ENCODE data around the gene GPR15LG. TPM values are rescaled to one million over a fixed set of nuclear protein-coding genes. Genes with fewer than 3 reads are reported as not detected.
"Not testable (repeated sequence)": the region's sequence is repeated elsewhere in the genome, so short reads cannot be mapped to it uniquely, and the experiment has no call there.

The GPR15LG gene
- 2.1 TPM for total RNA-seq

DNA sequence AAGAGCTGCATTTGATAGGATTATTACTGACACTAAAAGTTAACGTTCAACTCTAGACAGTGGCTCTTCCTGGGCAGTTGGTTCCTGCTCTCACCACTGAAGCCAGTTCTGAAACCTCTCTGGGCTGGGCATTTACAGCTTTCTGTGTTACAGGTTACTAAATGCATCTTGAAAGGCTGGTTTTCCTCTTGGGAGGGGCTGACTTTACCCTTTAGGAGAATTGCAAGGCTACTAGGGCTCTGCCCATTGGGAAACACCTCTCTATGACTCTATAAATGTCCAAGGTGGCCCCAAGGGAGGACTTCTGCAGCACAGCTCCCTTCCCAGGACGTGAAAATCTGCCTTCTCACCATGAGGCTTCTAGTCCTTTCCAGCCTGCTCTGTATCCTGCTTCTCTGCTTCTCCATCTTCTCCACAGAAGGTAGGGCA is at the start of gene GPR15LG:
TSS of gene GPR15LG (plus strand) at position 301 of the 429 bp plus-strand sequence. CDS start at position 352, 51 bp downstream.
- no peak for DNase-seq

DNA sequence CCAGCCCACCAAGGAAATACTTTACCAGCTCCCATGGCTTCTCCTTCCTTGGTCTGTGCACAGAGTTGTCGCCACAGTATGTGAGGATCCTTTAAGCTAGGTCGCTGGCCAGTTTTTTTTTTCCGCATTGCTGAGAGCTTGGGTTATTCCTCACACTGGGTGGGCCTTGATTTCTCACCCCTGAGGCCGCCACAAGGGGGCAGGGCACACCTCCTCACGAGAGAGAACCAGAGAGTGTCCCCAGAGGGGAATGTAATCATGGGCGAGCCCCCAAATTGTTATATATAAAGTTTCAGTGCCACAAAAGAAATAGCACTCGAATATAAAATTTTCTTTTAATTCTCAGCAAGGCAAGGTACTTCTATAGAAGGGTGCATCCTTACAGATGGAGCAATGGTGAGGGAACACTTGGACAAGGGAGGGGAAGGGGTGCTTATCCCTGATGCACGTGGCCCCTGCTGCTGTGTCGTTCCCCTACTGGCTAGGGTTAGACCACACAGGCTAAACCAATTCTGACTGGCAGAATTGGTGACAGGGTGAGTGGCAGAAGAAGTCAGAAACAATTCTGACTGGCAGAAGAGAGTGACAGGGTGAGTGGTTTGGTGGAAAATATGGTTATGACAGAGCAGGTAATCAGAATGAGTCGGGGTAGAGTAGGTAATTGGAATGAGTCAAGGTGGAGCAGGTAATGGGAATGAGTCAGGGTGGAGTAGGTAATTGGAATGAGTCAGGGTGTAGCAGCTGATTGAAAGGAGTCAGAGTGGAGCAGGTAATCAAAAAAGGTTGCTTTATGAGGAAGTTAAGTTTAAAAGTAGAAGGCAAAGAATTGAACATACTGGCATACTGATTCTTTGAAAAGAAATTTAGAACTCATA is 47.5 kb upstream of the GPR15LG start:
- not testable (repeated sequence) for DNase-seq

DNA sequence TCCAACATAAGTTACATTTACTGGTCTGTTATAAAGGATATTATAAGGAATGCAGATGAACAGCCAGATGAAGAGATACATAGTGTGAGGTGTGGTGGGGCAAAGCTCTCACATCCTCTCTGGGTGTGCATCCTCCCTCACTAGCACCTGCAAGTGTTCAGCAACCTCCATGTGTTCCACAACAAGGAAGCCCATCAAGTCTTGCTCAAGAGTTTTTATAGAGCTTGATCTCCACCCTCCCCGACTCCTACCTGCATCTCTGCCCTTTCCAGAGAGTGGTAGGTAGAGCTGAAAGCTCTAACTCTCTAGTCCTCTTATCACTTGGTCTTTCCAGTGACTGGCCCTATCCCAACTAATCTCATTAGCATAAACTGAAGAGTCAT is 46.8 kb upstream of the GPR15LG start:
- no peak for DNase-seq

DNA sequence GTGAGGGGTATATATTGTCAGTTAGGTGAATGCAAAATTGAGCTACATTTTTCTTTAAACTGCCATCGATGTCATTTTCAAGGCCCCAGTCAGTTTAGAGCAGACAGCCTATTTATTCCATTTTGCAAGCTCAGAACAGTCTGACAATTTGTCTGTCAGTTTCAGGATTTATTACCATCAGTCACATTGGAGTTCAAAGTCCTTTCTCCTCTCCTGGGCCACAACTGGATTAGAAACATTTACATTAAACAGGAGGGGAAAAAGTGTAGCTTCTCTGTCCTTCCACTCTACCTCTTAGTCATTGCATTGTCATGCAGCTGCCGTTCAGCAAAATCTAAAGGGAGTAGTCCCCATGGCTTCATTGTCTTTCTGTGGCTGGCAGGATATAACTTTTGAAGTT is 37.8 kb upstream of the GPR15LG start:
- DNase-seq = no peak

DNA sequence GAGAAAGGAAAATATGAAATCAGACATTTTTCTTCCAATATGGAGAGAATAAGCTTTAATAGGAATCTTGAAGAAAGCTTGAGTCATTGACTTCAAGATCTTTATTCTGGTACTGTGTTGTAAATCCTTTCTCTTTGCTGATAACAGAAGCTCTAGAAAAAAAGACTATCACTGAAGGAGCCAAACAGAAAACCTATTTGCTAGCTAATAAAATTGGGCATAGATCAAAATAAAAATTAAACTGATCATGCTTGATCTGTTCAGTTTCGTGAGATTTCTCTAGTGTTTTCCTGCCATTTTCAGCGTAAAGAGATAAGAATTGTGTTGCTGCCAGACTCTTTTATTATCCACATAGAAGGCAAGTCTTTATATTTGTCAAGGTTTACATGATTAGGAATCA is 35.8 kb upstream of the GPR15LG start:
- DNase-seq = no peak

DNA sequence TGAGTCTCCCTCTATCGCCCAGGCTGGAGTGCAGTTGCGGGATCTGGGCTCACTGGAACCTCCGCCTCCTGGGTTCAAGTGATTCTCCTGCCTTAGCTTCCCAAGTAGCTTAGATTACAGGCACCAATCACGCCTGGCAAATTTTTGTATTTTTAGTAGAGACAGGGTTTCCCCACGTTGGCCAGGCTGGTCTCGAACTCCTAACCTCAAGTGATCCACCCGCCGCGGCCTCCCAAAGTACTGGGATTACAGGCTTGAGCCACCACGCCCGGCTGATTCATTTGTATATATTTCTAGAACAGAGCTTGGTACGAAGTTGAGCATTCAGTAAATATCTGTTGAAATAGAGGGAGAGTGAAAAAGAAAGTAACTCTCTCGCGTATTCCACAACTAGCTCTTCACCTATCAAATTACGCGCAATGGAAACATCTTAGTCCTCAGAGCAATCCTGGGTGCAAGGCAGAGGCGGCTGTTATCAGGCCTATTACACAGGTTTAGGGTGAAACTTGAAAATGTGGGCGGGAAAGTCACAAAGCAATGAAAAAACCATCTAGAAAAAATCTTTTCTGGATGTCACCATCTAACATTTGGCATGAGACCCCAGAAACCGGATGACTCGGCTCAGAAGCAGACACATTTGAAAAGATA is 35.0 kb upstream of the GPR15LG start:
- no peak for DNase-seq

DNA sequence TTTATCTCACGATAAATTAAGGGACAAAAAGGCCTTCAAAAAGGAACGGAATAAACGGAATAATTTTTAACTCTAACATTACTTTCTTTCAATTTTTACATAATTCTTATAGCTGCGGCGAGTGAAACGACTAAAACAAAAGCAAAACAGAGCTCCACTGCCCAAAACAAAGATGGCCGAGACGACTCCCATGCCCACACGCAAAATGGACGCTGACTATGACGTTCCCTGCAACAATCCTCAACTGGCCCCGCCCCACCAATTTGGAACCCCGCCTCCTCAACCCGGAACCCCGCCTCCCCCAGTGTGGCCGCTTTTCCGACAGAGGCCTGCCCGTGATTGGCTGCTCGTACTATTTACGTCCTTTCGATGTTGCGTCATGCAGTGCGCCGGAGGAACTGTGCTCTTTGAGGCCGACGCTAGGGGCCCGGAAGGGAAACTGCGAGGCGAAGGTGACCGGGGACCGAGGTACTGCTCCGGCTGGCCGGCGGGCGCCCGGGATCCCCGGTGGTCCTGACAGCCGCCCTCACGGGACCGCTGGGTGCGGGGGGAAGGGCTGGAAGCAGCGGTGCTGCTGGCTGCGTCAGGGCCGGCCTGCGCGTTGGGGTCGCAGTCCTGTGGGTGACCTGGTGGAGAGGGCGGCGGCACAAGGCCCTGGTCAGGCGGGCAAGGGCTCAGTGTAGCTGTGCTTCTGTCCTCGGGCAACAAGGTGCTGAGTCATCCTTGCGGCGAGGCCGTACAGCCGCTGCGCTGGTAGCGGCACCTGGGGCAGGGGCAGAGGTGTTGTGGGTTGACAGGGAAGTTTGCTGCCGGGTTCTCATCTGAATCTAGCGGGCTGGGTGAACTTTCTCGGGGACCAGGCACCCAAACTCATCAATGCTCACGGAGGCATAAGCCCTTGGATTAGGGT is 34.2 kb upstream of the GPR15LG start, which contains the start of gene GHITM:
TSS of gene GHITM (plus strand) at position 384 of the 910 bp plus-strand sequence. CDS start 1,992 bp downstream, outside the sequence.
- peak; percentile 99 for DNase-seq

DNA sequence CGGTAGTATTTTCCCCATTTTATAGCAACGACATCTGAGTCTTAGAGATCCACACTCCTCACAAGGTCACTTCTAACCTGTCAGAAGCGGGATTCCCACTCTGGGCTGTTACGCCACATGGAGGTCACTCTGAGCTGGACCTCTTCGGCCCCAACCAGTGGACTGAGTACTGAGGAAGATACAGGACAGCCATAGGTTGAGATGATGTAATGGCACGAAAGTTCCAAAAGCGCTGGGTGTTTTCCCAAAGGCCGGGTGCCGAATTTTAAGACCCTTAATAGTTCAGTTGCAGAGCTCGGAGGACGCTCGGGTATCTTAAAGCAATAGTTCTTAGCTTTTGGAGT is 33.6 kb upstream of the GPR15LG start:
- no peak for DNase-seq

DNA sequence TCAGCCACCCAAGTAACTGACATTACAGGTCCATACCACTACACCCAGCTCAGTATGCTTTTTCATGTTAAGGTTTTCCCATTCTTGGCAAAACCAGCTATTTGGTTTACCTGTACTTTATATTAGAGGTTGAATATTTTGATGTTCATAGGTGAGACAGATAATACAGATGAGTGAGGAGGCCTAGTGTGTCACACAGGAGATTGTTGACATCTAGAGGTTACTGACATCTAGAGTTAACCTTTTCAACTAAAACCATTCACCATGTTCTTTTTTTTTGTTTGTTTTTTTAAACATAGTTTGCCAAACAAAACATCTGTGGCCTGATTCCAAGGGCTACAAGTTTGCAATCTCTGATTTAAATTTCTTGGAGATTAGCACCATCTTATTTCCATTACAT is 26.3 kb upstream of the GPR15LG start:
- no peak for DNase-seq

DNA sequence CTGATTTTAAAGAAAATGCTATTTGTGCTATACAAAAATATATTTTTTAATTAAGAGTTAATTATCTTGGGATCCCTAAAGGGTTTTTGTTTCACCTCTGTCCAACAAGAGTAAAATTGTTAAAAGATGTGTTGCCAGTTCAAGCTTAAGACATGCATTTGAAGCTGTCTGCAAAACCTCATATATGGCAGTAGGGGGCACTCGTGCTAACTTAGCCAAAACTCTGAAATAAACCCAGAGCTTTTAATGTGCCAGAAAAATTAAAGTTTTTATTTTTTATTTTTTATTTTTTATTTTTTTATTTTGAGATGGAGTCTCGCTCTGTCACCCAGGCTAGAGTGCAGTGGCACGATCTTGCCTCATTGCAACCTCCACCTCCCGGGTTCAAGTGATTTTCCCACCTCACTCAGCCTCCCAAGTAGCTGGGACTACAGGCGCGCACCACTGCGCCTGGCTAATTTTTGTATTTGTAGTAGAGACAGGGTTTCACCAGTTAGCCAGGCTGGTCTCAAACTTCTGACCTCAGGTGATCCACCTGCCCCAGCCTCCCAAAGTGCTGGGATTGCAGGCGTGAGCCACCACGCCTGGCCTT is 25.5 kb upstream of the GPR15LG start:
- DNase-seq = not testable (repeated sequence)

DNA sequence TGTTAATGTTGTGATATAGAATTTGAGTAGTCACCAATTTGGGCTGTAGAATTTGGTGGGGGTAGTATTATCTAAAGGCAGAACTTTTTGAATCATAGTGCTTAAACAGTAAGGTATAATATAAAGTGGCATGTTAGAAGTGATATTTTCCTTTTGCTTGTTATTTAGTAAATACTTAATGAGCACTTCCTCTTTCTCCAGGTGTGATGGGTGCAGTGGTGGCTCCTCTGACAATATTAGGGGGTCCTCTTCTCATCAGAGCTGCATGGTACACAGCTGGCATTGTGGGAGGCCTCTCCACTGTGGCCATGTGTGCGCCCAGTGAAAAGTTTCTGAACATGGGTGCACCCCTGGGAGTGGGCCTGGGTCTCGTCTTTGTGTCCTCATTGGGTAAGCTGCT is 23.7 kb upstream of the GPR15LG start:
- no peak for DNase-seq

DNA sequence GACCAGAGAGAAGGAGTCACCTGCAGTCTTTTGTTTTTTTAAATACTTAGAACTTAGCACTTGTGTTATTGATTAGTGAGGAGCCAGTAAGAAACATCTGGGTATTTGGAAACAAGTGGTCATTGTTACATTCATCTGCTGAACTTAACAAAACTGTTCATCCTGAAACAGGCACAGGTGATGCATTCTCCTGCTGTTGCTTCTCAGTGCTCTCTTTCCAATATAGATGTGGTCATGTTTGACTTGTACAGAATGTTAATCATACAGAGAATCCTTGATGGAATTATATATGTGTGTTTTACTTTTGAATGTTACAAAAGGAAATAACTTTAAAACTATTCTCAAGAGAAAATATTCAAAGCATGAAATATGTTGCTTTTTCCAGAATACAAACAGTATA is 20.8 kb upstream of the GPR15LG start:
- DNase-seq = no peak

DNA sequence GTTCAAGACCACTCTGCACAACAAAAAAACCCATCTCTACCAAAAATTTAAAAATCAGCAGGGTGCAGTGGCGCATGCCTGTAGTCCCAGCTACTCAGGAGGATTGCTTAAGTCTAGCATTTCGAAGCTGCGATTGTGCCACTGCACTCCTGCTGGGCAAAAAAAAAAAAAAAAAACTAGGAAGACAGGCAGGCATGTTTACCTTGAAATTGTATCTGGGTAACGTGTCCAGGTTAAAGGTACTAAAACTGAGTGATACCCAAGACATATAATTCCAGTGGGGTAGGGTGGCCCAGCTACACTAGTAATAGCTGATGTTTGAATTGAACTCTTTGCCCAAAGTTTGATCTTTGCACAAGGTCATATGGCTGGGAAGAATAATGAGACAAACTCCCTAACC is 18.1 kb upstream of the GPR15LG start:
- DNase-seq = no peak

DNA sequence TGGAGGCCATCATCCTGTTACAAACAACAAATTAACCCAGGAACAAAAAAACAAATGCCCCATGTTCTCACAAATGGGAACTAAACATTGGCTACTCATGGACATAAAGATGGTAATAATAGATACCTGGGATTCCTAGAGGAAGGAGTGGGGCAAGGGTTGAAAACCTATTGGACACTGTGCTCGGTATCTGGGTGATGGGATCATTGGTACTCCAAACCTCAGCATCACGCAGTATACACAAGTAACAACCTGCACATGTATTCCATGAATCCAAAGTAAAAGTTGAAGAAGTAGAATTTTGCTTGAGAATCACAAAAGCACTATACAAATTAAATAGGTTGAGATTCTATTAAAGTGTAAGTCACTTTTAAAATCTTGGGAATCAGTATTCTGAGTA is 17.6 kb upstream of the GPR15LG start:
- DNase-seq = no peak

DNA sequence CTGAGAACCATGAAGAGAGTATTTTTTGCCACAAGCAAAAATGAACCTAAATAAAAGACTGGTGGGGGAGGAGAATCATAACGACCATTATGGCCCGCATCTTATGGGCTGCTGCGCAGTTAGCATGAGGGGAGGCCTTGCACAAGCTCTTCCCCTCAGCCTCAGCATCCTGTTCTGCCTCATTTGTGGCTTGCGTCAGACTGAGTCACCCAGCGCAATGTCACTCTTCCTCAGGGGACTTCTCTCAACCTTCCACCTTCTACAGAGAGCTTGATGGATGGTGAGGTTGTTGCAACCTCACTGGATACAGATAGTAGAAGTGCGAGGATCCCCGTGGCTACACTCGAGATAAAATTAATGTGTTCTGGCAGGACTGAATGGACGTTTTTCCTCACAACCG is 16.8 kb upstream of the GPR15LG start:
- no peak for DNase-seq

DNA sequence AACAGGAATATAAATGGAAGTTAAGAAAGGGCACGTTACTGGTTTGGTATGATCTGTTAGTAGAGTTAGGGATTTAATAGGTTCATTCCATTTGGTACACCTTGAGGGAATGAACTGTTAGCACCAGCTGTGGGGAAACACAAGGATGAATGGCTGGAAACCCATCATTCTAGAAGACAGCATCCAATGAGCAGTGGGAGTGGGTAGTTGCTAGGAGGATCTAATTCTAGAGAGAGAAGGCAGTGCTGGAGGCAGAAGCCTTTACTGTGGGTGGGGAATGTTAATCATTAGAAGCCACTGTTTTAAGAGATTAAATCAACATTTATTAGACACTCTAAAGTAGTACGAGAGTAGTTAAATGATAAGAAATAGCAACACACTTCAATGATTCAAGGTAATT is 15.5 kb upstream of the GPR15LG start:
- no peak for DNase-seq

DNA sequence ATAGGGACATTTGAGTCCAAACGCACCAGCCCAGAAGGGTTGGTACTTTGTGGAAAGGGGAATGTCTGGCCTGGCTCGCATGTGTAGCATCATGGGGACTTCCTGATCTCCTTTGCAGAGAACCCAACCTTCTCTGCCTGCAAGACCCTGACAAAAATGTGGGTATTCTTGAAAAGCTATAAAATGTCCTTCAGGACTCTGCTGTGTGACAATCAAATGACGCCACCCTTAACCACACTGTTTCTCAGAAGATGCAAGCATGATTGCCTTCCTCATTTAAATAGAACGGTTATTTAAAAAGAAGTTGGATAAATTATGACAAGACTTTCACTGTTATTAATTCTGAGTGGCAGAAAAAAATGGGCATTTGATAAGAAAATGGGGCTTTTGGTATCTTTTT is 15.1 kb upstream of the GPR15LG start:
- no peak for DNase-seq

DNA sequence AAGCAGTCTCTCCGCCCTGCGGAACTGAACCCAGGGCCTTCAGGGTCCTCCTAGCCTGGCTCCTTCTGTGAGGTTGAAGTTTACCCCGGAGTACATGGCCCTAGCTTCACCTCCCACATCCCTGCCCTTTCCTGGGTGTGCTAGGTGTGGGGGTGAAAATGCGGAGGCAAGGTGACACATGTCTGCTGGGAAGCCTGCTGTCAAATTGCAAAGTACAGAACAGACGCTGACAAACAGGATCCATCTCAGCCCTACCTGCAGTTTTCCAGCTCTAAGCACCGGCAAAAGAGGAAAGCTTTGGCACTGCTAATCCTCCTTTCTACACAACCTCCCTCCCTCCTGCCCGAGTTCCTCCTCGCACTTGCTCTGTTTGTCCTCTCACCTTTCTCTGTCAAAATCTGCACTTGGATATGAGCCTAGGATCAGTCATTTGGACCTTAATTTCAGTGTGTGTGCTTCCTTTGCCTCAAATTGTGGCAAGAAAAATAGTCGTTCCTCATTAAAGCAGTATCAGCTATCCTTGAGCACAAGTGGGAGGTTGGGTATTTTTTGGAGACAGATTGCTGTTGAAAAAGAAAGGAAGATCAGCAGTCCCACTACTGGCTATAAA is 14.4 kb upstream of the GPR15LG start:
- DNase-seq = no peak

DNA sequence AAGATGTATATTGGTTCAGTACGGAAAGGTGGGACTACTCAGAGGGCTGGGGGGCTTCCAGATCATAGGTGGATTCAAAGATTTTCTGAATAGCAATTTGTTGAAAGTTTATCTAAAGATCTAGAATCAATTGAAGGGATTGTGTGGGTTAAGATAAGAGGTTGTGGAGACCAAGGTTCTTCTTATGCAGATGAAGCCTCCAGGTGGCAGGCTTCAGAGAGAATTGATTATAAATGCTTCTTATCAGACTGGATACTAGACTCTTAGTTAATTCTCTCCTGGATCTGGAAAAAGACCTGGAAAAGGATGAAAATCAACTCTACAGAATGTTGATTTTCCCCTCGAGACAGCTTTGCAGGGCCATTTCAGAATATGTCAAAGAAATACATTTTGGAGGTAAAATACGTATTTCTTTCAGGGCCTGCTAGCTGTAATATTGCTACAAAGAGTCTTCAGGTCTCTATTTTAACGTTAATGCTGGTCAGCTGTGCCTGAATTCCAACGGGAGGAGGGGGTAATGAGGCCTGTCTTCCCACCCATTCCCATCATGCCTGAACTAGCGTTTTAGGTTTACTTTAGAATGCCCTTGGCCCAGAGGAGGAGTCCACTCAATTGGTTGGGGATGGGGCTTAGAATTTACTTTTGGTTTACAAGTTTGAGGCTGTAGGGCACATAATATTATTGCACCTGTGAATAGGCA is 12.8 kb upstream of the GPR15LG start:
- no peak for DNase-seq

DNA sequence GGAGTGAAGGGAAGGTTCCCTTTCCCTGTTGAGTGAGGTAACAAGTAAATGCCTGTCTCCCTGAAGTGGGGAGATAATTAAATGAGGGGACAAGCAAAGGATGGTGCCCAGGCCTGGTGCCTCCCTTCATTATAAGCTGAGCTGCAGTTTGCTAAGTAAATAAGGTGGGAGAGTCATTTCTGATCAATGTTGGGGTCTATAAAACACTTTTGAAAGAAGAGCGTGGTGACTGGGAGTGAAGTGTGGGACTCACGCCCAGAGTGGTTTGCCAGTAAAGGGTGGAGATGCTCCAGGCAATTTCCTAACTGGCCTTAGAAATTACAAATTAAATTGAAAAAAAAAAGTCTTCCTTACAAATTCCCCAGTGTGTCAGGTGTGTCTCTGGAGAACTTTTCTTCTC is 9.6 kb upstream of the GPR15LG start:
- DNase-seq = no peak

DNA sequence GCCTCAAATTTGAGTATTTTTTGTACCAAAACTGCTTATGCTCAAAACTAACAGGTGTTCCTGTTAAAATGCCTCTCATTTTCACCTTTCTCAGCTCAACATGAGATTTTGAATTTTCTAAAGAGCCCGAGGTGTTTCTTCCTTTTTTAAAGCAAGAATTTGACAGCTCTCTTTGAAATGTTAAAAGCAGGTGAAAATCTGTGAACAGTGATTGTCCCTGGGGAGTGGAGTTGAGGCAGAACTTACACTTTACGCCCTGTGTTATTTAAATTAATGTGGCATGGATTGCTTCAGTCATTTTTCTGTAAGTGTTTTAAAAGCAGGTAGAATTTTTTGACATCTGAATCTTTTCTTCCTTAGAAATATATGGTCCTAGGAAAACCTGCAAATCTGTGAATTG is 9.2 kb upstream of the GPR15LG start:
- DNase-seq = no peak

Measured in skin of body (tissue), 2 donors.